Measurements from ENCODE around the gene UTRN. TPM values are rescaled to one million over a fixed set of nuclear protein-coding genes. Genes with fewer than 3 reads are reported as not detected.

UTRN gene
- total RNA-seq, 4 donors from 2014 or later: 95.9 to 251 (median 139) TPM

DNA sequence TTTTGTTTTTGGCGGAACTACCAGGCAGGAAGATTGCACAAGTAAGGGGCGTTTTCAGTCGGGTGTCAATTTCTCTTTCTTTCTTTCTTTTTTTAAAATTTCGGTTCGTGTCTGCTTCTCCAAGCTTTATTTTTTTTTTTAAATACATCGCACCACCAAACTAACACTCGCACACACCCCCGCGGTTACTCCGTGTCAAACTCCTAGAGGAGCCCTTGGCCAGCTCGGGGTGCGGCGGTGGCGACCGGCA lies 338 bp downstream of the UTRN start:
- peak overlapping the region; percentile 87 to 97 (median 95) for H3K27ac ChIP-seq
- no peaks in the 10 kb centered on the region for H3K27me3 ChIP-seq
- peak overlapping the region; percentile 81 to 99 for H3K4me3 ChIP-seq
- TF ChIP-seq EP300 (IDR thresholded peaks at IDR 0.05) (no peak), POLR2AphosphoS5 (IDR thresholded peaks at IDR 0.05) (no peak), POLR2A (IDR thresholded peaks at IDR 0.05) (no peak)
- TF ChIP-seq, protein P1, sequence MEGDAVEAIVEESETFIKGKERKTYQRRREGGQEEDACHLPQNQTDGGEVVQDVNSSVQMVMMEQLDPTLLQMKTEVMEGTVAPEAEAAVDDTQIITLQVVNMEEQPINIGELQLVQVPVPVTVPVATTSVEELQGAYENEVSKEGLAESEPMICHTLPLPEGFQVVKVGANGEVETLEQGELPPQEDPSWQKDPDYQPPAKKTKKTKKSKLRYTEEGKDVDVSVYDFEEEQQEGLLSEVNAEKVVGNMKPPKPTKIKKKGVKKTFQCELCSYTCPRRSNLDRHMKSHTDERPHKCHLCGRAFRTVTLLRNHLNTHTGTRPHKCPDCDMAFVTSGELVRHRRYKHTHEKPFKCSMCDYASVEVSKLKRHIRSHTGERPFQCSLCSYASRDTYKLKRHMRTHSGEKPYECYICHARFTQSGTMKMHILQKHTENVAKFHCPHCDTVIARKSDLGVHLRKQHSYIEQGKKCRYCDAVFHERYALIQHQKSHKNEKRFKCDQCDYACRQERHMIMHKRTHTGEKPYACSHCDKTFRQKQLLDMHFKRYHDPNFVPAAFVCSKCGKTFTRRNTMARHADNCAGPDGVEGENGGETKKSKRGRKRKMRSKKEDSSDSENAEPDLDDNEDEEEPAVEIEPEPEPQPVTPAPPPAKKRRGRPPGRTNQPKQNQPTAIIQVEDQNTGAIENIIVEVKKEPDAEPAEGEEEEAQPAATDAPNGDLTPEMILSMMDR (IDR thresholded peaks at IDR 0.05): no peak
- H3K36me3 ChIP-seq: no peaks in the 10 kb centered on the region
- no peaks in the 10 kb centered on the region for H3K9me3 ChIP-seq
- ATAC-seq: no peak
- peaks cover 0 to 33% (median 0%) of the 10 kb centered on the region in 3 donors for H3K4me1 ChIP-seq
- WGBS, 2 donors (ENCODE audit: low coverage in 1 of 2): 0% methylated on average over 5 to 9 of the region's 15 CpGs

DNA sequence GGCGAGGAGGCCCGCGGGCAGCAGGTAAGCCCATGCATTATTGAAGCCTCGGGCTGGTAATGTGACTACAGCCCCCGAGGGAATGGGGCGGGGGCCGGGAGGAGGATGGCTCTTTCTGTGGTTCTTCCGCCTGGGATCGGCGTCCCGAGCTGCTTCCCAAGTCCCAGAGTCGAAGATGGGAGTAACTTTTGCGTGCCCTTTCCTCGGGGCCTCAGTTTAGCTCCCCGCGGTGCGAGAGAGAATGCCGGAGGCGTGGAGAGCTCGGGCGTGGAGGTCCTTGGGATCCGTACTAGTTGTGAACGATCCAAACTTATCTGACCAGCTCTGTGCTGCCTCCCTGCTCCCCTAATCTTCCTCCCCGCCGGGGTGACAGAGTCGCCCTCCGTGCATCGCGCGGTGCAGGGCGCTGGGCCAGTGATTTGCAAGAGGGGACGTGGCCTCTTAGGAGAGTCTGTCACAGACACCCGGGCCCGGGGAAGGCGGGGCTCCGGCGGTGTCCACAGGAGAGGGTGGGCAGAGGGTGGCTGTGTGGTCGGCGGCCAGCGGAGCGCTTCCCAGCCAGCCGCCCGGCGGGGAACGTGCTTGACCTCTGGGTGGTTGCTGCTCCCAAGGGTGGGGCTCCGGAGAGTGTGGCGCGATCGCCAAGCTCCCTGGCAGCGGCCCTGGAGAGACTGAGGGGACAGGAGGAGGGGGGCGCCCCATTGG lies 815 bp downstream of the UTRN start:
- no peaks in the 10 kb centered on the region for H3K9me3 ChIP-seq
- ATAC-seq: peak; percentile 59
- H3K36me3 ChIP-seq: no peaks in the 10 kb centered on the region
- H3K27me3 ChIP-seq: no peaks in the 10 kb centered on the region
- TF ChIP-seq, protein P1 (IDR thresholded peaks at IDR 0.05): peak in 1 of 4 experiments; percentile 11
- TF ChIP-seq POLR2AphosphoS5 (IDR thresholded peaks at IDR 0.05) (no peak), POLR2A (IDR thresholded peaks at IDR 0.05) (peak in 1 of 2 donors; percentile 26), EP300 (IDR thresholded peaks at IDR 0.05) (no peak)
- H3K27ac ChIP-seq: peak overlapping the region; percentile 87 to 97 (median 95)
- peaks cover 0 to 33% (median 0%) of the 10 kb centered on the region in 3 donors for H3K4me1 ChIP-seq
- WGBS, 2 donors (ENCODE audit: low coverage in 1 of 2): 0% methylated on average over 4 of the region's 51 CpGs
- H3K4me3 ChIP-seq: peak overlapping the region; percentile 81 to 99

DNA sequence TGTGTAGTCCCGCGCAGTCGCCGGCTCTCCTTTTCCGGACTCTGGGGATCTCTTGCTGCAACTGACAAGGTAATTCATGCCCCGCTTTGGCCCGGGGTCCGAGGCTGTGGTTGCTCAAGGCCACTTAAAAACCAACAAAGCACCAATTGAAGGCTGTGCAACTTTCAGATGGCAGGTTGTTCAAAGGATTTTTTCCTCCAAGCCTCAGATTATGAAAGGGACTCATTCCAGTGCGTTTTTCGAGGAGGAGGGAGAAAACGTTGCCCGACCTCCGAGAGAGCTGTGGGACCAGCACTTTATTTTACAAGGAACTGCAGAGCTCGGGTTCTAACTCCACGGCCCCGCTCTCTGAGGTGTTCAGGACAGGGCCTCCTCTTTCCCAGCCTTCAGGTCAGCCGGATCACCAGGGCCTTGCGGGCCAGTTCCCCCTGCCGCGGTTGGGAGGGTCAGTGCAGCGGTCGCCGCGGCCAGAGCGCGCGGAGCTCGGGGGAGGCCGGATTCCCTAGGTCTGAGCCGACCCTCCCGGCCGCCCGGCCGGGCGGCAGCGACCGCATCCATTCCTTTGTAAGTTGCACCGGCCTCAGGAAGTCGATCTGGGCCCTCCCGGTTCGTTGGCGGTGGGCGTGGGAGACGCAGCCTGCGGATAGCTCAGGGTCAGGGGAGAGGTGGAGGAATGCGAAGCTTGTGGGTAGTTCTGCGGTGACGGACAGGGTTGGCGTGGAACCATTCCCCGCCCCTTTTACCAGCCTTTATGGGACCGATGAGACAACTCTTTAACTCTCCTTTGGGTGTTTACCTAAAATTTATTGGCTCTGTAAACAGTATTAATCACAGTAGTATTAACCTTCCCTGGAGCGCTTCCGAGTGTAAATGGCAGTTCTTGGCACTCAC lies 1.6 kb downstream of the UTRN start:
- Histone ChIP-seq H3K4me3 (peak overlapping the region; percentile 81 to 99), H3K36me3 (no peaks in the 10 kb centered on the region), H3K4me1 (peaks cover 0 to 33% (median 0%) of the 10 kb centered on the region in 3 donors), H3K27ac (peak overlapping the region; percentile 87 to 97 (median 95)), H3K27me3 (no peaks in the 10 kb centered on the region), H3K9me3 (no peaks in the 10 kb centered on the region)
- TF ChIP-seq POLR2A (IDR thresholded peaks at IDR 0.05) (no peak), POLR2AphosphoS5 (IDR thresholded peaks at IDR 0.05) (peak; percentile 47)
- ATAC-seq: peak; percentile 27
- WGBS, 2 donors (ENCODE audit: low coverage in 1 of 2): 1 to 2% methylated on average over 5 to 21 of the region's 53 CpGs

DNA sequence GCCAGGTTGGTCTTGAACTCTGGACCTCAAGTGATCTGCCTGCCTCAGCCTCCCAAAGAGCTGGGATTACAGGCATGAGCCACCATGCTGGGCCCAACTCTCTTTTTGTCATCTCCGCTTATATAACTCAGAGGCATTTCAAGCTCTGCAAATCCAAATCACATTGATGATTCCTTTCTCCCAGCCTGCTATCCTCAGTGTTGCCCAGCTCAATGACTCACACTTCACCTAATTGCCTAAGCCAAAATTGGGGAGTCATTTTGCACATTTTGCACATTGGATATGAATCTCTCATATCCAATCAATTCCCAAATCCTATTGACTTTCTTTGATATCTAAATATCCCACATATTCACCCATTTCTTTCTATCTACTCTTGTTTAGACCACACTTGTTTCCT lies 3.9 kb downstream of the UTRN start:
- Histone ChIP-seq H3K27ac (no peak overlapping the region), H3K4me3 (no peak overlapping the region), H3K4me1 (peaks cover 0 to 30% (median 0%) of the 10 kb centered on the region in 3 donors), H3K9me3 (no peaks in the 10 kb centered on the region), H3K36me3 (no peaks in the 10 kb centered on the region), H3K27me3 (no peaks in the 10 kb centered on the region)
- TF ChIP-seq, protein P1 (IDR thresholded peaks at IDR 0.05): no peak
- TF ChIP-seq POLR2AphosphoS5 (IDR thresholded peaks at IDR 0.05): no peak
- TF ChIP-seq POLR2A (IDR thresholded peaks at IDR 0.05): no peak
- no peak for TF ChIP-seq EP300 (IDR thresholded peaks at IDR 0.05)
- 92 to 100% methylated on average over 1 of the region's 1 CpG for WGBS, 2 donors (ENCODE audit: low coverage in 1 of 2)
- ATAC-seq: no peak

DNA sequence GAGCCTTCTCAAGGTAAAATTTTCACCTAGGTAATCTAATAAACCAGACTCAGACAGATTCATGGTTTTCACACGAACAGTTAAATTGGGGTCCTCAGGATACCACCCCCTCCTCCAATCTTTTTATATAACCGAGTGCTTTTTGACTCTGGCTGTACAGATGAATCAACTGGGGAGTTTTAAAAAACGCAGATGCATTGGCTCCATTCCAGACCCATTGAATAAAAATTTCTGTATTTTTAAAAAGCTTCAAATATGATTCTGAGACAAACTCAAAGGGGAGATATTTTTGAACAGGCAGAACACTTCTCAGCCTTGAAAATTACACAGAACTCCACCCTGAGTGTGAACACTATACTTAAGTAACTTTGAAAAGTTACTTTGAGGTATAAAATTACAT lies 7.2 kb downstream of the UTRN start:
- Histone ChIP-seq H3K27me3 (no peaks in the 10 kb centered on the region), H3K4me1 (peaks cover 5 to 45% (median 6%) of the 10 kb centered on the region in 3 donors), H3K36me3 (peaks cover 0 to 7% of the 10 kb centered on the region in 2 donors), H3K4me3 (no peak overlapping the region), H3K9me3 (no peaks in the 10 kb centered on the region), H3K27ac (no peak overlapping the region)
- 45 to 56% methylated on average over 2 to 3 of the region's 3 CpGs for whole genome bisulfite sequencing, 2 donors (ENCODE audit: low coverage in 1 of 2)
- ATAC-seq: no peak
- TF ChIP-seq EP300 (IDR thresholded peaks at IDR 0.05): no peak
- TF ChIP-seq, protein P1 (IDR thresholded peaks at IDR 0.05): no peak
- no peak for TF ChIP-seq POLR2AphosphoS5 (IDR thresholded peaks at IDR 0.05)
- no peak for TF ChIP-seq POLR2A (IDR thresholded peaks at IDR 0.05)
